CD4-positive, alpha-beta T cell (primary cell): ENCODE results near the gene RBM20. TPM values are rescaled to one million over a fixed set of nuclear protein-coding genes. Genes with fewer than 3 reads are reported as not detected.

Source experiments
- ATAC-seq: fragments of 200-7000 bp; cut with Tn5 transposase; one replicate; pipeline ENCODE4 v1.10.0; 2022; ENCODE audit warnings: mild to moderate bottlenecking; ENCODE audit not compliant: poor library complexity
- CTCF ChIA-PET: fragments of 350-600 bp; sonication (Branson Sonifier 250); formaldehyde crosslinking; loops from one replicate; lab custom pipeline; 2021; ENCODE audit warnings: antibody characterized with exemption, inconsistent platforms; lab: Charles Lee
- POLR2A ChIA-PET: fragments of 350-600 bp; sonication (Branson Sonifier 250); formaldehyde crosslinking; loops from one replicate; lab custom pipeline; 2021; ENCODE audit warnings: antibody characterized with exemption, inconsistent platforms; lab: Charles Lee
- DNase-seq, 14 experiments: peaks; one replicate each; pipeline ENCODE4 v3.0.0-alpha.2; 2013 to 2020; ENCODE audit warnings: mixed read lengths in 2 of 14
- H3K27ac ChIP-seq, 2 donors: one replicate each; pipeline versions ENCODE4 v1.5.1 to v1.7.0; 2013; ENCODE audit warnings: low read length in 2 of 2, low read depth in 1 of 2, mild to moderate bottlenecking in 1 of 2
- H3K27me3 ChIP-seq, 2 experiments: 1 replicate in 1 of 2; 2 replicates in 1 of 2; pipeline versions ENCODE4 v1.6.1 to v1.7.0; 2013; ENCODE audit warnings: low read length in 2 of 2, control low read depth in 1 of 2, mild to moderate bottlenecking in 1 of 2, moderate library complexity in 1 of 2; ENCODE audit not compliant: insufficient read depth in 2 of 2, control insufficient read depth in 1 of 2
- H3K36me3 ChIP-seq: one replicate; pipeline ENCODE4 v1.6.1; 2013; ENCODE audit warnings: low read length, control low read depth; ENCODE audit not compliant: insufficient read depth
- H3K4me1 ChIP-seq: one replicate; pipeline ENCODE4 v1.6.1; 2013; ENCODE audit warnings: low read length, control low read depth; ENCODE audit not compliant: insufficient read depth
- H3K4me3 ChIP-seq: one replicate; pipeline ENCODE4 v1.5.1; 2013; ENCODE audit warnings: mild to moderate bottlenecking, low read length, moderate library complexity
- H3K9me3 ChIP-seq, 2 experiments: 1 replicate in 1 of 2; 2 replicates in 1 of 2; pipeline versions ENCODE4 v1.6.1 to v1.7.0; 2013; ENCODE audit warnings: low read length in 2 of 2, mild to moderate bottlenecking in 2 of 2, control low read depth in 1 of 2, moderate library complexity in 1 of 2; ENCODE audit not compliant: control insufficient read depth in 1 of 2, insufficient read depth in 1 of 2
- H3K27ac Mint-ChIP-seq: one replicate; pipeline ENCODE4 v1.8.0; 2020; ENCODE audit warnings: mixed read lengths
- H3K27me3 Mint-ChIP-seq: one replicate; pipeline ENCODE4 v1.8.0; 2021; ENCODE audit warnings: mixed read lengths
- H3K36me3 Mint-ChIP-seq: one replicate; pipeline ENCODE4 v1.8.0; 2021; ENCODE audit warnings: low read depth, mixed read lengths
- H3K4me1 Mint-ChIP-seq: one replicate; pipeline ENCODE4 v1.8.0; 2021; ENCODE audit warnings: low read depth, mixed read lengths
- H3K4me3 Mint-ChIP-seq: one replicate; pipeline ENCODE4 v1.8.0; 2020; ENCODE audit warnings: mild to moderate bottlenecking, mixed read lengths
- H3K9me3 Mint-ChIP-seq: one replicate; pipeline ENCODE4 v1.8.0; 2020; ENCODE audit warnings: mixed read lengths
- CTCF ChIP-seq: fragments of 200-600 bp; IDR thresholded peaks from one replicate; pipeline ENCODE4 v1.8.0; 2022; ENCODE audit warnings: antibody characterized with exemption, mild to moderate bottlenecking
- intact Hi-C, 2 experiments: fragments of 100-400 bp; cut with DNase I in 1 of 2; cut with micrococcal nuclease in 1 of 2; formaldehyde crosslinking; loops; one replicate each; pipeline versions ENCODE4 v1.15.1 to v1.9.0; 2023 to 2025; cut with DNase I, micrococcal nuclease
- total RNA-seq, 174 experiments: library from RNA in 2 of 174; stranded (reverse) in 2 of 174; gene quantifications; one replicate each; pipeline ENCODE4 v1.2.3 and lab custom pipeline; 2021 to 2026

Gene RBM20
- total RNA-seq, 2 experiments from 2014 or later = 0.91 to 1.1 TPM

GRCh38 chr10:110822035-110822711 lies 178.0 kb downstream of the RBM20 start:
- no peaks in the 10 kb centered on the region for H3K9me3 Mint-ChIP-seq

GRCh38 chr10:110822712-110823311 lies 178.7 kb downstream of the RBM20 start:
- no peak overlapping the region for H3K27ac ChIP-seq
- ChIA-PET CTCF (no interaction called here), POLR2A (no interaction called here)
- no peak for TF ChIP-seq CTCF
- no peaks in the 10 kb centered on the region for H3K27me3 Mint-ChIP-seq
- H3K4me1 Mint-ChIP-seq = peaks cover 19% of the 10 kb centered on the region
- no peak overlapping the region for H3K27ac Mint-ChIP-seq
- no peaks in the 10 kb centered on the region for H3K36me3 Mint-ChIP-seq
- intact Hi-C loops = no loop called here
- no peak overlapping the region for H3K4me3 Mint-ChIP-seq
- H3K36me3 ChIP-seq = no peaks in the 10 kb centered on the region
- no peaks in the 10 kb centered on the region for H3K9me3 Mint-ChIP-seq
- H3K4me1 ChIP-seq = peaks cover under 1% of the 10 kb centered on the region
- DNase-seq (no peak), ATAC-seq (no peak)
- no peaks in the 10 kb centered on the region for H3K9me3 ChIP-seq
- no peak overlapping the region for H3K4me3 ChIP-seq
- H3K27me3 ChIP-seq = no peaks in the 10 kb centered on the region

More at GRCh38 chr10:110822035-110822711, 178.0 kb downstream of the RBM20 start:
- Mint-ChIP-seq H3K4me3 (no peak overlapping the region), H3K36me3 (no peaks in the 10 kb centered on the region), H3K4me1 (peaks cover 25% of the 10 kb centered on the region), H3K27ac (no peak overlapping the region), H3K27me3 (no peaks in the 10 kb centered on the region)
- intact Hi-C loops = no loop called here
- CTCF ChIA-PET = interaction anchor here (1.3 kb wide), 1 partner anchor 51 kb away, joined by 3 read pairs; no protein-coding TSS in a partner anchor
- ATAC-seq (no peak), DNase-seq (no peak)
- Histone ChIP-seq H3K27ac (no peak overlapping the region), H3K4me3 (no peak overlapping the region), H3K36me3 (no peaks in the 10 kb centered on the region), H3K27me3 (no peaks in the 10 kb centered on the region), H3K4me1 (peaks cover 6% of the 10 kb centered on the region), H3K9me3 (no peaks in the 10 kb centered on the region)
- POLR2A ChIA-PET = no interaction called here
- TF ChIP-seq CTCF = no peak

GRCh38 chr10:110824152-110824441 lies 180.0 kb downstream of the RBM20 start:
- CTCF ChIA-PET = no interaction called here
- POLR2A ChIA-PET = no interaction called here
- H3K27ac Mint-ChIP-seq = no peak overlapping the region

More at GRCh38 chr10:110824152-110824441, 180.0 kb downstream of the RBM20 start:
- H3K4me1 ChIP-seq = no peaks in the 10 kb centered on the region
- intact Hi-C loops = no loop called here
- ATAC-seq (no peak), DNase-seq (no peak)
- no peak for TF ChIP-seq CTCF
- Mint-ChIP-seq H3K36me3 (no peaks in the 10 kb centered on the region), H3K9me3 (no peaks in the 10 kb centered on the region), H3K4me3 (no peak overlapping the region), H3K27me3 (no peaks in the 10 kb centered on the region), H3K4me1 (peaks cover 14% of the 10 kb centered on the region)
- no peak overlapping the region for H3K27ac ChIP-seq
- H3K4me3 ChIP-seq = no peak overlapping the region
- H3K27me3 ChIP-seq = no peaks in the 10 kb centered on the region
- no peaks in the 10 kb centered on the region for H3K9me3 ChIP-seq
- no peaks in the 10 kb centered on the region for H3K36me3 ChIP-seq
